GM21390 (cell line): ENCODE measurements around the gene U2SURP.
"Not testable (repeated sequence)": the region's sequence is repeated elsewhere in the genome, so short reads cannot be mapped to it uniquely, and the experiment has no call there.

Experiments
- ATAC-seq: cut with Tn5 transposase; IDR thresholded peaks from one replicate; pipeline ENCODE4 v1.9.1; 2021; ENCODE audit not compliant: unreplicated experiment

U2SURP gene

GRCh38 chr3:143068059-143068458 lies 66.7 kb downstream of the U2SURP start:
- no peak for ATAC-seq

- no peak for ATAC-seq
Measured at GRCh38 chr3:143070977-143071551, 69.7 kb downstream of the U2SURP start.

- ATAC-seq, result no peak
Measured at GRCh38 chr3:143071776-143072175, 70.4 kb downstream of the U2SURP start.

GRCh38 chr3:143072298-143073020 lies 71.1 kb downstream of the U2SURP start:
- ATAC-seq, result not testable (repeated sequence)

GRCh38 chr3:143073541-143073940 lies 72.2 kb downstream of the U2SURP start:
- ATAC-seq, result not testable (repeated sequence)

- ATAC-seq, result not testable (repeated sequence)
Measured at GRCh38 chr3:143073983-143074382, 72.6 kb downstream of the U2SURP start.

- ATAC-seq, result no peak
Measured at GRCh38 chr3:143078883-143079282, 77.5 kb downstream of the U2SURP start.

GRCh38 chr3:143080196-143080595 lies 78.8 kb downstream of the U2SURP start:
- no peak for ATAC-seq

- ATAC-seq, result no peak
Measured at GRCh38 chr3:143081365-143081764, 80.0 kb downstream of the U2SURP start.

GRCh38 chr3:143081844-143082778 lies 80.7 kb downstream of the U2SURP start:
- ATAC-seq, result peak; percentile 80

GRCh38 chr3:143083781-143084180 lies 82.4 kb downstream of the U2SURP start:
- ATAC-seq, result no peak

GRCh38 chr3:143084856-143085731 lies 83.7 kb downstream of the U2SURP start:
- ATAC-seq, result peak; percentile 48

GRCh38 chr3:143088835-143089234 lies 87.5 kb downstream of the U2SURP start:
- no peak for ATAC-seq

- no peak for ATAC-seq
Measured at GRCh38 chr3:143089965-143090364, 88.6 kb downstream of the U2SURP start.

- ATAC-seq, result no peak
Measured at GRCh38 chr3:143090486-143090885, 89.1 kb downstream of the U2SURP start.

GRCh38 chr3:143090976-143091837 lies 89.8 kb downstream of the U2SURP start:
- no peak for ATAC-seq

GRCh38 chr3:143092191-143092590 lies 90.8 kb downstream of the U2SURP start:
- no peak for ATAC-seq

- no peak for ATAC-seq
Measured at GRCh38 chr3:143095813-143096212, 94.4 kb downstream of the U2SURP start.

GRCh38 chr3:143098032-143098764 lies 96.8 kb downstream of the U2SURP start:
- ATAC-seq, result no peak
